ENCODE measurements around the gene SYNPO2. TPM values are rescaled to one million over a fixed set of nuclear protein-coding genes. Genes with fewer than 3 reads are reported as not detected.
"Not testable (repeated sequence)": the region's sequence is repeated elsewhere in the genome, so short reads cannot be mapped to it uniquely, and the experiment has no call there.

The SYNPO2 gene
- total RNA-seq, 1 experiment from 2014 or later = 0.28 TPM

DNA sequence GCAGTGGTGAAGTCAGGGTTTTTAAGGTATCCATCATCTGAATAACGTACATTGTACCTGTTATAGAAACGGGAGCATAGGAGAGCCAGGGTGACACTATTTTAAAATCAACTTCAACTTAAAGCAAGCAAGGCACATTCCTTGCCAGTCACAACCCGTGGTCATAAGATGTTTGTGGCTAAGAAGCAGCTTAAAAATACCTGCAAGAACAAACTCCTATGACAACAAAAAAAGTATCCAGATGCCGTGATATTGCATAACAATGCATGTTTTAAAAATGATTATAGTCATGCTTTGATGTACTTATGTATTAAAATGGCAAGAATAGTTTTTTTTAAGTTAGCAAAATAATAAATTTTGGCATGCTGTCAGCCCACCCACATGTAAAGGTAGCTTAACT is 16.5 kb upstream of the SYNPO2 start:
- Histone ChIP-seq H3K4me1 (ENCODE audit: control insufficient read depth, insufficient read depth, low read length) (no peaks in the 10 kb centered on the region), H3K27ac (ENCODE audit: low read length) (no peak overlapping the region), H3K27me3 (ENCODE audit: control insufficient read depth, insufficient read depth, low read length) (no peaks in the 10 kb centered on the region; the same call in 1 of the 2 replicates), H3K4me3 (ENCODE audit: low read depth in 2 of 2, low read length in 2 of 2) (no peak overlapping the region), H3K36me3 (ENCODE audit: control insufficient read depth, insufficient read depth, low read length) (no peaks in the 10 kb centered on the region), H3K9me3 (ENCODE audit: control insufficient read depth, insufficient read depth, low read depth, low read length) (no peaks in the 10 kb centered on the region)
- intact Hi-C loops (cut with micrococcal nuclease; ENCODE audit: unreplicated experiment) (no loop called here), in situ Hi-C loops (cut with HindIII; ENCODE audit: low pct_unique_long_range_greater_than_20kb, low sequenced_read_pairs) (no loop called here)
- ChIA-PET POLR2A (no interaction called here), CTCF (no interaction called here)
- TF ChIP-seq TCF7L2 (IDR thresholded peaks at IDR 0.05; ENCODE audit: low read depth, low read length) = no peak
- TF ChIP-seq, protein P1, sequence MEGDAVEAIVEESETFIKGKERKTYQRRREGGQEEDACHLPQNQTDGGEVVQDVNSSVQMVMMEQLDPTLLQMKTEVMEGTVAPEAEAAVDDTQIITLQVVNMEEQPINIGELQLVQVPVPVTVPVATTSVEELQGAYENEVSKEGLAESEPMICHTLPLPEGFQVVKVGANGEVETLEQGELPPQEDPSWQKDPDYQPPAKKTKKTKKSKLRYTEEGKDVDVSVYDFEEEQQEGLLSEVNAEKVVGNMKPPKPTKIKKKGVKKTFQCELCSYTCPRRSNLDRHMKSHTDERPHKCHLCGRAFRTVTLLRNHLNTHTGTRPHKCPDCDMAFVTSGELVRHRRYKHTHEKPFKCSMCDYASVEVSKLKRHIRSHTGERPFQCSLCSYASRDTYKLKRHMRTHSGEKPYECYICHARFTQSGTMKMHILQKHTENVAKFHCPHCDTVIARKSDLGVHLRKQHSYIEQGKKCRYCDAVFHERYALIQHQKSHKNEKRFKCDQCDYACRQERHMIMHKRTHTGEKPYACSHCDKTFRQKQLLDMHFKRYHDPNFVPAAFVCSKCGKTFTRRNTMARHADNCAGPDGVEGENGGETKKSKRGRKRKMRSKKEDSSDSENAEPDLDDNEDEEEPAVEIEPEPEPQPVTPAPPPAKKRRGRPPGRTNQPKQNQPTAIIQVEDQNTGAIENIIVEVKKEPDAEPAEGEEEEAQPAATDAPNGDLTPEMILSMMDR (IDR thresholded peaks at IDR 0.05) = no peak
- no peak for TF ChIP-seq SIN3A (IDR thresholded peaks at IDR 0.05; ENCODE audit: borderline replicate concordance, insufficient read depth, low read depth, low read length)
- no peak for TF ChIP-seq POLR2AphosphoS5 (IDR thresholded peaks at IDR 0.05; ENCODE audit: low read depth, low read length)
- TF ChIP-seq, protein P2, sequence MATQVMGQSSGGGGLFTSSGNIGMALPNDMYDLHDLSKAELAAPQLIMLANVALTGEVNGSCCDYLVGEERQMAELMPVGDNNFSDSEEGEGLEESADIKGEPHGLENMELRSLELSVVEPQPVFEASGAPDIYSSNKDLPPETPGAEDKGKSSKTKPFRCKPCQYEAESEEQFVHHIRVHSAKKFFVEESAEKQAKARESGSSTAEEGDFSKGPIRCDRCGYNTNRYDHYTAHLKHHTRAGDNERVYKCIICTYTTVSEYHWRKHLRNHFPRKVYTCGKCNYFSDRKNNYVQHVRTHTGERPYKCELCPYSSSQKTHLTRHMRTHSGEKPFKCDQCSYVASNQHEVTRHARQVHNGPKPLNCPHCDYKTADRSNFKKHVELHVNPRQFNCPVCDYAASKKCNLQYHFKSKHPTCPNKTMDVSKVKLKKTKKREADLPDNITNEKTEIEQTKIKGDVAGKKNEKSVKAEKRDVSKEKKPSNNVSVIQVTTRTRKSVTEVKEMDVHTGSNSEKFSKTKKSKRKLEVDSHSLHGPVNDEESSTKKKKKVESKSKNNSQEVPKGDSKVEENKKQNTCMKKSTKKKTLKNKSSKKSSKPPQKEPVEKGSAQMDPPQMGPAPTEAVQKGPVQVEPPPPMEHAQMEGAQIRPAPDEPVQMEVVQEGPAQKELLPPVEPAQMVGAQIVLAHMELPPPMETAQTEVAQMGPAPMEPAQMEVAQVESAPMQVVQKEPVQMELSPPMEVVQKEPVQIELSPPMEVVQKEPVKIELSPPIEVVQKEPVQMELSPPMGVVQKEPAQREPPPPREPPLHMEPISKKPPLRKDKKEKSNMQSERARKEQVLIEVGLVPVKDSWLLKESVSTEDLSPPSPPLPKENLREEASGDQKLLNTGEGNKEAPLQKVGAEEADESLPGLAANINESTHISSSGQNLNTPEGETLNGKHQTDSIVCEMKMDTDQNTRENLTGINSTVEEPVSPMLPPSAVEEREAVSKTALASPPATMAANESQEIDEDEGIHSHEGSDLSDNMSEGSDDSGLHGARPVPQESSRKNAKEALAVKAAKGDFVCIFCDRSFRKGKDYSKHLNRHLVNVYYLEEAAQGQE (IDR thresholded peaks at IDR 0.05; ENCODE audit: insufficient read depth in 1 of 2, low read depth in 2 of 2, low read length in 1 of 2) = no peak
- no TSS peak for BruUV-seq (replicated peaks)
- DNase-seq (ENCODE audit: low read depth, low spot score) = no peak
- no peak for ATAC-seq

DNA sequence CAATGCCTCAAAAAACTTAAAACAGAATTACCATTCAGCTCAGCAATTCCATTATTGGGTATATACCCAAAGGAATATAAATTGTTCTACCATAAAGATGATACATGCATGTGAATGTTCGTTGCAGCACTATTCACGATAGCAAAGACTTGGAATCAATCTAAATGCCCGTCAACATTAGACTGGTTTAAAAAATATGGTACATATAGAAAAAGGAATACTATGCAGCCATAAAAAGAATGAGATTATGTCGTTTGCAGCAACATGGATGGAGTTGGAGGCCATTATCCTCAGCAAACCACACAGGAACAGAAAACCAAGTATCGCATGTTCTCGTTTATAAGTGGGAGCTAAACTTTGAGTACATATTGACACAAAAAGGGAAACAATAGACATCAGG is 10.9 kb upstream of the SYNPO2 start:
- intact Hi-C loops (cut with micrococcal nuclease; ENCODE audit: unreplicated experiment) = no loop called here
- H3K36me3 ChIP-seq (ENCODE audit: control insufficient read depth, insufficient read depth, low read length) = no peaks in the 10 kb centered on the region
- BruUV-seq (replicated peaks) = no TSS peak
- no peaks in the 10 kb centered on the region for H3K4me1 ChIP-seq (ENCODE audit: control insufficient read depth, insufficient read depth, low read length)
- CTCF ChIA-PET = no interaction called here
- no peak overlapping the region for H3K4me3 ChIP-seq (ENCODE audit: low read depth in 2 of 2, low read length in 2 of 2)
- H3K9me3 ChIP-seq (ENCODE audit: control insufficient read depth, insufficient read depth, low read depth, low read length) = no peaks in the 10 kb centered on the region
- POLR2A ChIA-PET = no interaction called here
- in situ Hi-C loops (cut with HindIII; ENCODE audit: low pct_unique_long_range_greater_than_20kb, low sequenced_read_pairs) = no loop called here
- TF ChIP-seq, protein P2 (IDR thresholded peaks at IDR 0.05; ENCODE audit: insufficient read depth in 1 of 2, low read depth in 2 of 2, low read length in 1 of 2) = no peak
- no peak for TF ChIP-seq SIN3A (IDR thresholded peaks at IDR 0.05; ENCODE audit: borderline replicate concordance, insufficient read depth, low read depth, low read length)
- TF ChIP-seq, protein P1 (IDR thresholded peaks at IDR 0.05) = no peak
- no peak for TF ChIP-seq TCF7L2 (IDR thresholded peaks at IDR 0.05; ENCODE audit: low read depth, low read length)
- TF ChIP-seq POLR2AphosphoS5 (IDR thresholded peaks at IDR 0.05; ENCODE audit: low read depth, low read length) = no peak
- no peak for ATAC-seq
- no peak overlapping the region for H3K27ac ChIP-seq (ENCODE audit: low read length)
- H3K27me3 ChIP-seq (ENCODE audit: control insufficient read depth, insufficient read depth, low read length) = no peaks in the 10 kb centered on the region; the same call in 1 of the 2 replicates
- DNase-seq (ENCODE audit: low read depth, low spot score) = no peak

DNA sequence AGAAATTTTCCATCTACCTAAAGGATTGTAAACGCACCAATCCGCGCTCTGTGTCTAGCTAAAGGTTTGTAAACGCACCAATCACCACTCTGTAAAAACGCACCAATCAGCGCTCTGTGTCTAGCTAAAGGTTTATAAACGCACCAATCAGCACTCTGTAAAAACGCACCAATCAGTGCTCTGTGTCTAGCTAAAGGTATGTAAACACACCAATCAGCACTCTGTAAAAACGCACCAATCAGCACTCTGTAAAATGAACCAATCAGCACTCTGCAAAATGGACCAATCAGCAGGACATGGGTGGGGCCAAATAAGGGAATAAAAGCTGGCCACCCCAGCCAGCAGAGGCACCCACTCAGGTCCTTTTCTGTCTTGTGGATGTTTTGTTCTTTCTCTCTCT is 10.1 kb upstream of the SYNPO2 start:
- BruUV-seq (replicated peaks); H3K27ac ChIP-seq (ENCODE audit: low read length); H3K4me1 ChIP-seq (ENCODE audit: control insufficient read depth, insufficient read depth, low read length); H3K4me3 ChIP-seq (ENCODE audit: low read depth in 2 of 2, low read length in 2 of 2); CTCF ChIA-PET; DNase-seq (ENCODE audit: low read depth, low spot score); ATAC-seq; POLR2A ChIA-PET; H3K27me3 ChIP-seq (ENCODE audit: control insufficient read depth, insufficient read depth, low read length); H3K36me3 ChIP-seq (ENCODE audit: control insufficient read depth, insufficient read depth, low read length); H3K9me3 ChIP-seq (ENCODE audit: control insufficient read depth, insufficient read depth, low read depth, low read length); in situ Hi-C loops (cut with HindIII; ENCODE audit: low pct_unique_long_range_greater_than_20kb, low sequenced_read_pairs); intact Hi-C loops (cut with micrococcal nuclease; ENCODE audit: unreplicated experiment): not testable (repeated sequence)
